Caco-2 (cell line): ENCODE measurements around the gene SLC9A6. TPM values are rescaled to one million over a fixed set of nuclear protein-coding genes. Genes with fewer than 3 reads are reported as not detected.

Experiments
- BruUV-seq: library from RNA; stranded (reverse); fragments of 400-500 nt; replicated peaks from 2 replicates; lab custom pipeline; 2021; lab: Mats Ljungman, UMichigan
- CTCF ChIA-PET: fragments of 300-600 bp; sonication (Branson Sonifier 250); formaldehyde crosslinking; loops from one replicate; lab custom pipeline; 2022; ENCODE audit warnings: antibody characterized with exemption; lab: Charles Lee
- POLR2A ChIA-PET: fragments of 300-600 bp; sonication (Branson Sonifier 250); formaldehyde crosslinking; loops from one replicate; lab custom pipeline; 2022; ENCODE audit warnings: antibody characterized with exemption; lab: Charles Lee
- DNase-seq, 2 experiments: peaks; one replicate each; pipeline versions ENCODE4 v3.0.0 to v3.0.0-alpha.2; 2020 to 2022
- H3K27me3 ChIP-seq: replicated peaks from 2 replicates; pipeline ENCODE4 v1.6.0; 2011; ENCODE audit warnings: low read length; ENCODE audit not compliant: control insufficient read depth, insufficient read depth
- H3K36me3 ChIP-seq: 2 replicates; pipeline ENCODE4 v1.5.1; 2011; ENCODE audit warnings: low read length; ENCODE audit not compliant: control insufficient read depth, insufficient read depth
- H3K4me1 ChIP-seq: fragments of 250-450 bp; sonication (Bioruptor Pico); 2 replicates; pipeline ENCODE4 v1.5.1; 2020; ENCODE audit warnings: mild to moderate bottlenecking
- H3K4me3 ChIP-seq: 2 replicates; pipeline ENCODE4 v1.5.1; 2011; ENCODE audit warnings: low read depth, mild to moderate bottlenecking, control low read depth, low read length
- H3K9me3 ChIP-seq: fragments of 250-450 bp; sonication (Bioruptor Pico); 2 replicates; pipeline ENCODE4 v1.5.1; 2020; ENCODE audit warnings: mild to moderate bottlenecking, moderate library complexity
- H3K27ac Mint-ChIP-seq: one replicate; pipeline ENCODE4 v1.8.0; 2022; ENCODE audit warnings: mixed read lengths; ENCODE audit not compliant: unreplicated experiment
- H3K27me3 Mint-ChIP-seq: one replicate; pipeline ENCODE4 v1.8.0; 2022; ENCODE audit warnings: mixed read lengths; ENCODE audit not compliant: insufficient read depth, unreplicated experiment
- H3K36me3 Mint-ChIP-seq: one replicate; pipeline ENCODE4 v1.8.0; 2022; ENCODE audit warnings: mild to moderate bottlenecking, mixed read lengths; ENCODE audit not compliant: insufficient read depth, unreplicated experiment
- H3K4me1 Mint-ChIP-seq: one replicate; pipeline ENCODE4 v1.8.0; 2022; ENCODE audit warnings: low read depth, mixed read lengths; ENCODE audit not compliant: unreplicated experiment
- H3K4me3 Mint-ChIP-seq: one replicate; pipeline ENCODE4 v1.8.0; 2022; ENCODE audit warnings: mild to moderate bottlenecking, moderate library complexity, mixed read lengths; ENCODE audit not compliant: unreplicated experiment
- H3K9me3 Mint-ChIP-seq: one replicate; pipeline ENCODE4 v1.8.0; 2022; ENCODE audit warnings: mixed read lengths; ENCODE audit not compliant: unreplicated experiment
- CTCF ChIP-seq, 2 experiments: fragments of 200-600 bp in 1 of 2; IDR thresholded peaks; 1 replicate in 1 of 2; 2 replicates in 1 of 2; pipeline versions ENCODE4 v1.5.1 to v1.8.0; 2011 to 2022; ENCODE audit warnings: antibody characterized with exemption in 1 of 2, control low read depth in 1 of 2, inconsistent platforms in 1 of 2, low read depth in 1 of 2, low read length in 1 of 2, mild to moderate bottlenecking in 1 of 2, moderate library complexity in 1 of 2; ENCODE audit not compliant: insufficient read depth in 1 of 2, severe bottlenecking in 1 of 2, unreplicated experiment in 1 of 2
- intact Hi-C: fragments of 100-400 bp; cut with micrococcal nuclease; formaldehyde crosslinking; loops from one replicate; pipeline ENCODE4 v1.10.0; 2022; ENCODE audit not compliant: unreplicated experiment
- total RNA-seq: library from RNA; stranded (reverse); gene quantifications from 2 replicates; pipeline ENCODE4 v1.2.3, GENCODE V29; 2022

The SLC9A6 gene
- total RNA-seq, 1 experiment from 2014 or later, result 9.9 TPM

GRCh38 chrX:136031626-136032025 lies 46.4 kb downstream of the SLC9A6 start:
- Histone ChIP-seq H3K4me3 (no peak overlapping the region), H3K9me3 (no peaks in the 10 kb centered on the region), H3K27me3 (no peaks in the 10 kb centered on the region), H3K4me1 (no peaks in the 10 kb centered on the region), H3K36me3 (no peaks in the 10 kb centered on the region)
- intact Hi-C loops, result no loop called here
- H3K27me3 Mint-ChIP-seq, result no peaks in the 10 kb centered on the region
- ChIA-PET CTCF (no interaction called here), POLR2A (no interaction called here)
- no TSS peak for BruUV-seq
- H3K27ac Mint-ChIP-seq, result no peak overlapping the region
- DNase-seq, result no peak
- no peaks in the 10 kb centered on the region for H3K36me3 Mint-ChIP-seq
- no peak overlapping the region for H3K4me3 Mint-ChIP-seq
- H3K4me1 Mint-ChIP-seq, result no peaks in the 10 kb centered on the region
- TF ChIP-seq CTCF (IDR thresholded peaks at IDR 0.05; ENCODE audit: insufficient read depth in 1 of 2, low read depth in 1 of 2, low read length in 1 of 2, severe bottlenecking in 1 of 2, unreplicated experiment in 1 of 2), result no peak
- H3K9me3 Mint-ChIP-seq, result no peaks in the 10 kb centered on the region

GRCh38 chrX:136032370-136032769 lies 47.1 kb downstream of the SLC9A6 start:
- Mint-ChIP-seq H3K4me1 (no peaks in the 10 kb centered on the region), H3K9me3 (no peaks in the 10 kb centered on the region), H3K27ac (no peak overlapping the region), H3K4me3 (no peak overlapping the region), H3K36me3 (no peaks in the 10 kb centered on the region), H3K27me3 (no peaks in the 10 kb centered on the region)
- intact Hi-C loops, result no loop called here
- no TSS peak for BruUV-seq
- H3K4me3 ChIP-seq, result no peak overlapping the region
- TF ChIP-seq CTCF (IDR thresholded peaks at IDR 0.05; ENCODE audit: insufficient read depth in 1 of 2, low read depth in 1 of 2, low read length in 1 of 2, severe bottlenecking in 1 of 2, unreplicated experiment in 1 of 2), result no peak
- H3K27me3 ChIP-seq, result no peaks in the 10 kb centered on the region
- CTCF ChIA-PET, result no interaction called here
- POLR2A ChIA-PET, result no interaction called here
- H3K4me1 ChIP-seq, result no peaks in the 10 kb centered on the region
- no peaks in the 10 kb centered on the region for H3K36me3 ChIP-seq
- no peaks in the 10 kb centered on the region for H3K9me3 ChIP-seq
- DNase-seq, result no peak

GRCh38 chrX:136034668-136035067 lies 49.4 kb downstream of the SLC9A6 start:
- BruUV-seq, result no TSS peak
- Mint-ChIP-seq H3K4me1 (no peaks in the 10 kb centered on the region), H3K4me3 (no peak overlapping the region), H3K9me3 (no peaks in the 10 kb centered on the region), H3K27me3 (no peaks in the 10 kb centered on the region), H3K27ac (no peak overlapping the region), H3K36me3 (no peaks in the 10 kb centered on the region)
- DNase-seq, result no peak
- Histone ChIP-seq H3K4me3 (no peak overlapping the region), H3K27me3 (no peaks in the 10 kb centered on the region), H3K9me3 (no peaks in the 10 kb centered on the region), H3K36me3 (no peaks in the 10 kb centered on the region), H3K4me1 (no peaks in the 10 kb centered on the region)
- POLR2A ChIA-PET, result no interaction called here
- CTCF ChIA-PET, result no interaction called here
- no peak for TF ChIP-seq CTCF (IDR thresholded peaks at IDR 0.05; ENCODE audit: insufficient read depth in 1 of 2, low read depth in 1 of 2, low read length in 1 of 2, severe bottlenecking in 1 of 2, unreplicated experiment in 1 of 2)
- intact Hi-C loops, result no loop called here
